K562 (cell line): ENCODE measurements around the gene TENM3. TPM values are rescaled to one million over a fixed set of nuclear protein-coding genes. Genes with fewer than 3 reads are reported as not detected.

Experiments used
- ATAC-seq: fragments of 200-7000 bp; cut with Tn5 transposase; 3 replicates; pipeline ENCODE4 v1.9.1; 2020; ENCODE audit warnings: moderate library complexity
- BruUV-seq: library from RNA; stranded (reverse); fragments of 400-500 nt; replicated peaks from 2 replicates; lab custom pipeline; 2021; lab: Mats Ljungman, UMichigan
- CTCF ChIA-PET: fragments of 300-600 bp; formaldehyde crosslinking; extraction: SDS; loops from one replicate; lab custom pipeline; 2021; ENCODE audit warnings: low intra/inter-chr PET ratio; lab: Yijun Ruan, JAX
- POLR2A ChIA-PET: fragments of 300-600, 350-650 bp; sonication (Branson Sonifier 250); formaldehyde crosslinking; extraction: SDS; loops from one replicate; lab custom pipeline; 2021; ENCODE audit warnings: antibody characterized with exemption, inconsistent platforms; lab: Yijun Ruan, JAX
- DNase-seq, 4 experiments: peaks; one replicate each; pipeline versions ENCODE4 v3.0.0 to v3.0.0-alpha.2; 2011 to 2018; ENCODE audit warnings: low spot score in 3 of 4, mixed read lengths in 3 of 4; ENCODE audit errors: extremely low read depth in 1 of 4
- FAIRE-seq: peaks from 2 replicates; lab custom pipeline; 2011; peaks lifted over from hg19 to GRCh38; lab: Jason Lieb, UNC
- H2AFZ ChIP-seq: 2 replicates; pipeline ENCODE4 v1.6.0; 2011; ENCODE audit warnings: low read depth, low read length, control low read depth, inconsistent platforms
- H3K27ac ChIP-seq: fragments of 200-600 bp; 3 replicates; pipeline ENCODE4 v1.8.0; 2011; ENCODE audit warnings: low read depth, mild to moderate bottlenecking, control low read depth, inconsistent platforms, low read length, moderate library complexity, mixed read lengths; ENCODE audit errors: extremely low read depth
- H3K27me3 ChIP-seq, 2 experiments: fragments of 300-600 bp in 1 of 2; 2 replicates in 1 of 2; 3 replicates in 1 of 2; pipeline versions ENCODE4 v1.6.0 to v1.8.0; 2011; ENCODE audit warnings: inconsistent platforms in 2 of 2, low read length in 2 of 2, mild to moderate bottlenecking in 1 of 2, mixed read lengths in 1 of 2, moderate library complexity in 1 of 2; ENCODE audit not compliant: control insufficient read depth in 2 of 2, insufficient read depth in 2 of 2
- H3K36me3 ChIP-seq: fragments of 300-600 bp; 3 replicates; pipeline ENCODE4 v1.8.0; 2011; ENCODE audit warnings: mild to moderate bottlenecking, low read length, inconsistent platforms; ENCODE audit not compliant: control insufficient read depth, insufficient read depth
- H3K4me1 ChIP-seq, 2 experiments: fragments of 200-600 bp in 1 of 2; replicated peaks in 1 of 2; 2 replicates in 1 of 2; 3 replicates in 1 of 2; pipeline versions ENCODE4 v1.5.1 to v1.8.0; 2011; ENCODE audit warnings: inconsistent platforms in 2 of 2, low read length in 2 of 2, mild to moderate bottlenecking in 1 of 2, mixed read lengths in 1 of 2, moderate library complexity in 1 of 2; ENCODE audit not compliant: control insufficient read depth in 2 of 2, insufficient read depth in 2 of 2
- H3K4me2 ChIP-seq: 2 replicates; pipeline ENCODE4 v1.6.1; 2011; ENCODE audit warnings: low read length, control low read depth, inconsistent platforms, mixed read lengths; ENCODE audit not compliant: insufficient read depth
- H3K4me3 ChIP-seq: fragments of 200-600 bp; sonication (generic), shearing (Covaris generic); 2 replicates; pipeline ENCODE4 v1.5.1; 2016; ENCODE audit warnings: control low read depth, inconsistent platforms
- H3K79me2 ChIP-seq: fragments of 200-600 bp; 3 replicates; pipeline ENCODE4 v1.8.0; 2011; ENCODE audit warnings: low read length, inconsistent platforms; ENCODE audit not compliant: control insufficient read depth, insufficient read depth
- H3K9ac ChIP-seq, 2 experiments: 2 replicates each; pipeline versions ENCODE4 v1.6.0 to v1.6.1; 2011; ENCODE audit warnings: low read depth in 2 of 2, low read length in 2 of 2, control low read depth in 1 of 2, inconsistent platforms in 1 of 2, mild to moderate bottlenecking in 1 of 2, mixed read lengths in 1 of 2; ENCODE audit not compliant: insufficient read depth in 1 of 2
- H3K9me1 ChIP-seq: one replicate; pipeline ENCODE4 v1.6.0; 2011; ENCODE audit warnings: inconsistent platforms, mild to moderate bottlenecking, low read length, moderate library complexity; ENCODE audit not compliant: control insufficient read depth, insufficient read depth
- H3K9me3 ChIP-seq: replicated peaks from 2 replicates; pipeline ENCODE4 v1.5.1; 2011; ENCODE audit warnings: low read depth, low read length, inconsistent platforms; ENCODE audit not compliant: control insufficient read depth, insufficient read depth
- H4K20me1 ChIP-seq: replicated peaks from 2 replicates; pipeline ENCODE4 v1.6.1; 2011; ENCODE audit warnings: low read length, inconsistent platforms, mixed read lengths; ENCODE audit not compliant: control insufficient read depth, insufficient read depth
- BRD4 ChIP-seq: fragments of 200-600 bp; sonication (generic); IDR thresholded peaks from 2 replicates; pipeline ENCODE4 v1.6.1; 2017; ENCODE audit warnings: inconsistent platforms
- CC2D1A ChIP-seq: fragments of 450-650 bp; IDR thresholded peaks from 2 replicates; pipeline ENCODE4 v1.6.1; 2017; ENCODE audit warnings: mild to moderate bottlenecking
- FUS ChIP-seq: fragments of 200-400 bp; formaldehyde crosslinking; optimal IDR thresholded peaks from 2 replicates; pipeline ENCODE3; 2017; ENCODE audit warnings: low read depth, low read length
- MGA ChIP-seq: fragments of 450-650 bp; IDR thresholded peaks from 2 replicates; pipeline ENCODE4 v1.6.1; 2016; ENCODE audit warnings: mild to moderate bottlenecking, moderate library complexity
- NR2F6 ChIP-seq: fragments of 450-650 bp; formaldehyde crosslinking; IDR thresholded peaks from 2 replicates; pipeline ENCODE4 v1.4.0; 2020; ENCODE audit warnings: mild to moderate bottlenecking
- RBM34 ChIP-seq: fragments of 200-400 bp; formaldehyde crosslinking; IDR thresholded peaks from 2 replicates; pipeline ENCODE4 v1.6.1; 2018; ENCODE audit warnings: low read length, borderline replicate concordance; ENCODE audit not compliant: insufficient read depth
- SNAPC5 ChIP-seq: fragments of 250-450 bp; sonication (Bioruptor Pico); IDR thresholded peaks from 2 replicates; pipeline ENCODE4 v1.8.0; 2021; ENCODE audit warnings: moderate library complexity, mild to moderate bottlenecking, inconsistent platforms
- SRSF9 ChIP-seq: fragments of 200-400 bp; formaldehyde crosslinking; IDR thresholded peaks from 2 replicates; pipeline ENCODE4 v1.6.1; 2017; ENCODE audit warnings: low read depth, low read length, borderline replicate concordance
- ZNF23 ChIP-seq: fragments of 250-450 bp; sonication (Bioruptor Pico); IDR thresholded peaks from 2 replicates; pipeline ENCODE4 v1.4.0; 2020; ENCODE audit warnings: mild to moderate bottlenecking
- WGBS: fragments of 100-300 bp; shearing (Covaris generic); methylation state at CpG from one replicate; pipeline ENCODE4 v1.1.6; 2016; ENCODE audit warnings: low coverage, mixed read lengths; ENCODE audit not compliant: insufficient coverage; ENCODE audit errors: missing lambda C conversion rate; 5-methylcytosine and 5-hydroxymethylcytosine counted together
- in situ Hi-C: fragments of 300-500 bp; cut with MboI; formaldehyde crosslinking; loops from 4 replicates; pipeline ENCODE4 v1.15.0; 2018; ENCODE audit warnings: inconsistent platforms, mixed read lengths
- intact Hi-C: fragments of 100-400 bp; cut with micrococcal nuclease; formaldehyde crosslinking; loops from 2 replicates; pipeline ENCODE4 v1.14.2; 2022
- polyA plus RNA-seq, 8 experiments: library from polyadenylated mRNA; depleted of rRNA in 4 of 8; stranded (reverse) in 5 of 8; unstranded in 3 of 8; fragments of >200 nt; fragmentation: Nextera tagmentation in 2 of 8; fragmentation: Illumina TruSeq in 1 of 8; extraction: Ambion mirVana in 2 of 8; extraction: Trizol in 1 of 8; gene quantifications; 2 replicates each; pipeline versions ENCODE4 v1.2.1 to v1.2.3, GENCODE V29; 2011 to 2014; ENCODE audit warnings: inconsistent platforms in 1 of 8, missing spikeins in 1 of 8
- total RNA-seq, 7 experiments: library from RNA; depleted of rRNA in 6 of 7; stranded (reverse); fragments of >200 nt in 6 of 7; fragmentation: Illumina TruSeq in 2 of 7; extraction: Trizol in 2 of 7; gene quantifications; 2 replicates each; pipeline versions ENCODE4 v1.2.1 to v1.2.3, GENCODE V29; 2011 to 2021; ENCODE audit warnings: low replicate concordance in 1 of 7
- TF ChIP-seq, protein P1 (sequence below): fragments of 450-650 bp; formaldehyde crosslinking; IDR thresholded peaks from 2 replicates; pipeline ENCODE4 v1.4.0; 2020; ENCODE audit warnings: mild to moderate bottlenecking, mixed read lengths

TENM3 gene
- total and polyA plus RNA-seq, 9 of the 15 experiments (the other 6 are each of a cell fraction or from before 2014, with no cell fraction given): 0.01 to 0.02 TPM; not detected in 7

DNA sequence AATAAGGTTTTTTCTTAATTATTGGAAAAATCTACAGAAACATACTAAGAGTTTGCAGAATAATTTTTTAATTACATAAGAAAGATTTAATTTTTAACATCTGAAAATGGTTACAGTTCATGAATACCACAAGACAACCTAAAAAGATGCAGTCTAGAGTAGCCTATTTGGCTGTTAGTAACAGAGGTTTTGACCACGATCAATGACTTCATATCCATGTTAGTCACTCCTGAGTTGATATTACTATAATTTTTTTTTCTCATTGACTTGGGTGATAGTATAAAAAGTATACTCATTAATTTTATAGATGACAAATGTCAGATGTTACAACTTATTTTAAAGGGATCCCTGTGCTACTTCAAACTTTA, 401.5 kb downstream of the TENM3 start:
- Histone ChIP-seq H3K4me2 (no peak overlapping the region), H3K36me3 (no peaks in the 10 kb centered on the region), H3K27ac (no peak overlapping the region), H4K20me1 (no peaks in the 10 kb centered on the region; the same call in 1 of the 2 replicates), H3K9ac (no peak overlapping the region), H2AFZ (no peak overlapping the region), H3K27me3 (no peaks in the 10 kb centered on the region), H3K79me2 (no peaks in the 10 kb centered on the region), H3K4me1 (no peaks in the 10 kb centered on the region), H3K9me3 (no peaks in the 10 kb centered on the region), H3K4me3 (no peak overlapping the region), H3K9me1 (no peaks in the 10 kb centered on the region)
- in situ Hi-C loops (no loop called here), intact Hi-C loops (no loop called here)
- WGBS: 0% methylated on average over 1 of the region's 1 CpG
- TF ChIP-seq ZNF23 (no peak), NR2F6 (CRISPR knock-in tag) (no peak), SRSF9 (no peak), RBM34 (no peak), SNAPC5 (CRISPR knock-in tag) (no peak), CC2D1A (no peak), BRD4 (no peak), FUS (no peak), MGA (no peak)
- TF ChIP-seq, protein P1, sequence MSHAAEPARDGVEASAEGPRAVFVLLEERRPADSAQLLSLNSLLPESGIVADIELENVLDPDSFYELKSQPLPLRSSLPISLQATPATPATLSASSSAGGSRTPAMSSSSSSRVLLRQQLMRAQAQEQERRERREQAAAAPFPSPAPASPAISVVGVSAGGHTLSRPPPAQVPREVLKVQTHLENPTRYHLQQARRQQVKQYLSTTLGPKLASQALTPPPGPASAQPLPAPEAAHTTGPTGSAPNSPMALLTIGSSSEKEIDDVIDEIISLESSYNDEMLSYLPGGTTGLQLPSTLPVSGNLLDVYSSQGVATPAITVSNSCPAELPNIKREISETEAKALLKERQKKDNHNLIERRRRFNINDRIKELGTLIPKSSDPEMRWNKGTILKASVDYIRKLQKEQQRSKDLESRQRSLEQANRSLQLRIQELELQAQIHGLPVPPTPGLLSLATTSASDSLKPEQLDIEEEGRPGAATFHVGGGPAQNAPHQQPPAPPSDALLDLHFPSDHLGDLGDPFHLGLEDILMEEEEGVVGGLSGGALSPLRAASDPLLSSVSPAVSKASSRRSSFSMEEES (CRISPR knock-in tag): no peak
- ATAC-seq: no peak
- FAIRE-seq: no peak
- DNase-seq: no peak
- BruUV-seq: no TSS peak
- ChIA-PET CTCF (no interaction called here), POLR2A (no interaction called here)
